Body of pancreas (tissue), 4 donors: ENCODE measurements around the gene EZH2.

Experiments
- CTCF ChIP-seq, 7 experiments: fragments of 450-650 bp in 4 of 7; fragments of 200-600 bp in 3 of 7; sonication (generic) in 3 of 7; IDR thresholded peaks; one replicate each; pipeline ENCODE4 v1.5.1; 2016 to 2019; ENCODE audit warnings: antibody characterized with exemption in 7 of 7
- POLR2A ChIP-seq, 3 donors: fragments of 450-650 bp; IDR thresholded peaks; one replicate each; pipeline ENCODE4 v1.6.1; 2016; ENCODE audit warnings: antibody characterized with exemption in 3 of 3, mild to moderate bottlenecking in 2 of 3

GRCh38 chr7:148909568-148909967 lies 25.5 kb upstream of the EZH2 start:
- no peak for TF ChIP-seq CTCF (IDR thresholded peaks at IDR 0.05)
- no peak for TF ChIP-seq POLR2A (IDR thresholded peaks at IDR 0.05)
